VCaP (cell line): ENCODE measurements around the gene POMT2.

Experiments used
- H3K27ac ChIP-seq: fragments of 450-650 bp; 2 replicates; pipeline ENCODE4 v1.5.1; 2017
- CTCF ChIP-seq: fragments of 450-650 bp; conservative IDR thresholded peaks from 2 replicates; pipeline ENCODE4 v1.5.1; 2017; ENCODE audit warnings: mild to moderate bottlenecking, moderate library complexity

Gene POMT2

DNA sequence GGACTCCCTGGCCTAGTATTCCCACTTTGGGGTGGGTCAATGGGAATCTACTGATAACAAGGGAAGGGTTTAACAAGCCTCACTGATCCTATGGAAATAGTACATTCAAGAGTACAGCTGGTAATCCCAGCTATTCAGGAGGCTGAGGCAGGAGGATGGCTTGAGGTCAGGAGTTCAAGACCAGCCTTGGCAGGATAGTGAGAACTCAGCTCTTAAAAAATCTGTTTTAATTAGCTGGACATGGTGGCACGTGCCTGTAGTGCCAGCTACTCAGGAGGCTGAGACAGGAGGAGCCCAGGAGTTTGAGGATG is 4.5 kb downstream of the POMT2 start:
- no peak overlapping the region for H3K27ac ChIP-seq
- TF ChIP-seq CTCF: peak; percentile 34

GRCh38 chr14:77314539-77315457 is 5.9 kb downstream of the POMT2 start:
- no peak for TF ChIP-seq CTCF
- peak overlapping the region; percentile 62 for H3K27ac ChIP-seq

- peak overlapping the region; percentile 62 for H3K27ac ChIP-seq
- TF ChIP-seq CTCF: no peak; the same call in 1 of the 2 replicates
Observed at GRCh38 chr14:77314043-77314442, 6.6 kb downstream of the POMT2 start.

DNA sequence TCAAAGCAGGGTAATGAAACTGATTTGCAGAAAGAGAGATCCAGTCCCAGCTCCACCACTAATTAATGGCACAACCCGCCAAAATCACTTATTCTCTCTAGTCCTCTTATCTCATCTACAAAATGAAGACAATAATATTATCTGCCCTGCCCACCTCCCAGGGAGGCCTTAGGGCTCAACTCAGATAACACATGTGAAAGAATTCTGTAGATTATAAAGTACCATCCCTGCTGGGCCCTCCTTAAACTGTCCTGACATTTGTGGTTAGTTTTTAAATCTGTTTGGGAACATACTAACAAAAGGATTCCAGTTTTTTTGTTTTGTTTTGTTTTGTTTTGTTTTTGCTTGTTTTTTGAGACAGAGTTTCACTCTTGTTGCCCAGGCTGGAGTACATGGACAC is 7.3 kb downstream of the POMT2 start:
- H3K27ac ChIP-seq: peak overlapping the region; percentile 62
- TF ChIP-seq CTCF: no peak

DNA sequence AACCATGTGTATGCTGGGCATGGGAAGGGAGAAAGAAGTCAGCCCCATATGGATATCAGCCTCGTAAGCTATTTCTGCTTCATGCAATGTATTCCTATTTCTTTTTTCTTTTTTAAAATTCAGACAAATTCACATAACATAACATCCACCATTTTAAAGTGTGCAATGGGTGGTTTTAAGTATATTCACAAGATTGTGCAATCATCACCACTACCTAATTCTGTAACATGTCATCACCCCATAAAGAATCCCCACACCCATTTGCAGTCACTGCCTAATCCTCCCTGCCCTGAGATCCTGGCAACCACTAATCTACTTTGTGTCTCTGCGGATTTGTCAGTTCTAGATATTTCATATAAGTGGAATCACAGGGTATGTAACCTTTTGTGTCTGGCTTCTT is 9.5 kb downstream of the POMT2 start:
- no peak overlapping the region for H3K27ac ChIP-seq
- TF ChIP-seq CTCF: no peak

GRCh38 chr14:77310026-77310425 is 10.7 kb downstream of the POMT2 start:
- TF ChIP-seq CTCF: no peak
- no peak overlapping the region for H3K27ac ChIP-seq

- TF ChIP-seq CTCF: no peak
- H3K27ac ChIP-seq: no peak overlapping the region
Observed at GRCh38 chr14:77309131-77309530, 11.6 kb downstream of the POMT2 start.
